Myocyte (in vitro differentiated cells): Measurements from ENCODE around the gene PPFIA2. TPM values are rescaled to one million over a fixed set of nuclear protein-coding genes. Genes with fewer than 3 reads are reported as not detected.
A peak's percentile ranks its signal among the peaks of the same experiment; 100 is the strongest.

Experiments
- DNase-seq: peaks from one replicate; pipeline ENCODE4 v3.0.0-alpha.2; 2012; ENCODE audit warnings: low read depth
- total RNA-seq: library from RNA; depleted of rRNA; stranded (reverse); fragments of >200 nt; gene quantifications from 2 replicates; pipeline ENCODE4 v1.2.3, GENCODE V29; 2014

Gene PPFIA2
- total RNA-seq, 1 donor from 2014 or later: not detected

DNA sequence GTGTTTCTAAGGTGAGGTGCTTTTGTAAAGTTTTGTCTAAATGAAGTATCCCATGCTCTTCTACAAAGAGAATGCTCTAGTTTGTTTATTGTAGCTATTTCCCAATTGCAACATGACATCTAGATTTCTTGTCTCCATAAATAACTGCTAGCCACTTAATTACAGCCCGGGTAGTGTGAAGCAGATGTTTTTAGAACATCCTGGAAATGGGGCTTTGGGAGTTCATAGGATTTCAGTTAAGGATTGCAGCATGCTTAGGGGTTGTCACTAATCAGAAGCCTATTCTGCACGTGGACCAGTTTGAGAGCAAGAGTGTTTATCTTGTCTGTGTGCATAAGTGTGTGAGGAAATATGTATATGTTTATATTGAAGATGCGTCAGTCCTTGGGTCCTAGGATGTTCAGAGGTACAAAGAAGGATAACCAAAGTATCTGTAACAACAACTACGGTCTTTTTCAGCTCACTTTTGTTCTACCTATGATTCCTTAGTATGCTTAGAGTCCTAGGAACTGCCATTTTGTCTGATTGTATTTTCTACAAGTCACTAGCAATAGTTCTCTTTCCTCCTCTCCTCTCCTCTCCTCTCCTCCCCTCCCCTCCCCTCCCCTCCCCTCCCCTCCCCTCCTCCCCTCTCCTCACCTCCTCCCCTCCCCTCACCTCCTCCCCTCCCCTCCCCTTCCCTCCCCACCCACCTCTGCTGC is 546.0 kb downstream of the PPFIA2 start:
- DNase-seq: no peak

DNA sequence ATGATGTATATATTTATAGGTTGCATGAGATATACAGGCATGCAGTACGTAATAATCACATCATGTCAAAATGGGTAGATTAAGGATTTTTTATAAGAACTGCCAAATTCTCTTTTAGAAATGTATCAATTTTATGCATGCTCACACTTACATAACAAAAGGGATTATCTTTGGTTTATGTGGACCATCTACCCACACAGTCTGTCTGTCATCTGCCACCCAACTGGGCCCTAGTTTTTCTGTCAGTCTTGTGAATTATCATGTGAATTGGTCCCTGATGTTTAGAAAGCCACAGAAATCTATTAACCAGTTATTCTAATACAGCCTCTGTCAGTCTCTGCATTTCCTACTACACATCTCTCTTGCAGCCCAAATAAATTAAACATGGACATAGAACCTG is 547.8 kb downstream of the PPFIA2 start:
- no peak for DNase-seq

DNA sequence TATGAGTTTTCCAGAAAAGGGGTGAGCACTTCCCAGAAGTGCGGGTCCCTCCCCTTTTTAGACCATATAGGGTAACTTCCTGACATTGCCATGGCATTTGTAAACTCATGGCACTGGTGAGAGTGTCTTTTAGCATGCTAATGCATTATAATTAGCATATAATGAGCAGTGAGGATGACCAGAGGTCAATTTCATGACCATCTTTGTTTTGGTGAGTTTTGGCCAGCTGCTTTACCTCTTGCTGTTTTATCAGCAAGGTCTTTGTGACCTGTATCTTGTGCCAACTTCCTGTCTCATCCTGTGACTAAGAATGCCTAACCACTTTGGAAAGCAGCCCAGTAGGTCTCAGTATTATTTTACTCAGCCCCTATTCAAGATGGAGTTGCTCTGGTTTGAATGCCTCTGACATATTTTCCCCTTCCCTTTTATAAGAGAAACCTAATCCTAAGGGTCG is 549.4 kb downstream of the PPFIA2 start:
- DNase-seq: peak; percentile 74

DNA sequence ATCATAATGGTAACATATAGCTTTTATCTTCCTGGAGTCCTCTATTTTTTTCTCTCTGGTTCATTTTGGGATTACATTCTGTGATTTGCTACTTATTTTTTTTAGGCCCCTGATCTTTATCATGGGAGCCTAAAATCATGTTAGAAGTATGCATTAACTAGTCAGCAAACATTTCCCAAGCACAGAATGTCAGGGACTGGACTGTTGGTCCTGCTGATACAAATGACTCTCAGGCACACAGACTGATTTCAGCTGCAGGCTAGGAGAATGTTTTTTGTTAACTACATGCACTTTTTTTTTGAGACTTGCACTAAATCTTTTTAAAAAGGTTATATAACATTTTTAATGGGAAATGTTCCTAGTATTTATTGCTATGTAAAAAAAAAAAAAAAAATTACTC is 550.1 kb downstream of the PPFIA2 start:
- no peak for DNase-seq

DNA sequence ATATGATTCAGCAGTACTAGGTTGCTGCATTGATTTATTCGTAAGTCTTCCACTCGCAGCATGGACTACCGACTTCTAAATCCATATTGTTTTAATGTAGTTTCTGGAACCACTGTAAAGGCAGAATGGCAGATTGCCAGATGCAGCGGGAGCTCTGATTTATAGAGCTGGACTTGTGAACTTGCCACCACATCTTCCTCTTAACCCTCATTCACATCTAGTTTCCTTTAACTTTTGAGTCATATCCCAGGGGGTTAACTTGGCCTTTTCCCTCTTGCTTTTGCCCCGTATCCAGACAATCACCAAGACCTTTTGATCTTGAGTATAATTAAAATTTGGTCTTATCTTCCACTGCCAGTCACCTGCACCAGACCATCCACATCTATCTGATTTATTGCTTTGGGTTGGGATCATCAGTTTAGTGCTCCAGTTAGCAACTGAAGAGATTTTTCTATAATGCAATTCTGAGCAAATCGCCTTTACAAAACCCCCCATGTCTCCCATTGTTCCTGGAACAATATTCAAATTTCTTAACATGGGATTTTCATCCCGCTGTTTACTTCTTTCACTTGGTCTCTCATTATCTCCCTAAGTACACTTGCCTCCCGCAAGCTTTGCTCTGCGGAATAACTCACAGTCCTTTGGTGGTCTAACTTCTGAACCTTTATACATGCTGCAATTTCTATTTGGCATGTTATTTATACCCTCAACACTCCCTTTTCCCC is 550.8 kb downstream of the PPFIA2 start:
- DNase-seq: no peak
